Gastrocnemius medialis (tissue), 4 donors: ENCODE results near the gene GALNT9.

ENCODE experiments used
- POLR2A ChIP-seq, 2 donors: fragments of 450-650 bp; IDR thresholded peaks; one replicate each; pipeline ENCODE4 v1.6.1; 2017; ENCODE audit warnings: antibody characterized with exemption in 2 of 2, mild to moderate bottlenecking in 2 of 2, moderate library complexity in 2 of 2
- TF ChIP-seq, protein P1 (sequence below), 5 experiments: fragments of 450-650 bp in 3 of 5; fragments of 200-600 bp in 2 of 5; sonication (generic) in 2 of 5; IDR thresholded peaks in 4 of 5; conservative IDR thresholded peaks in 1 of 5; 1 replicate in 4 of 5; 2 replicates in 1 of 5; pipeline ENCODE4 v1.5.1; 2016 to 2019; ENCODE audit warnings: antibody characterized with exemption in 5 of 5, mild to moderate bottlenecking in 3 of 5, moderate library complexity in 3 of 5

DNA sequence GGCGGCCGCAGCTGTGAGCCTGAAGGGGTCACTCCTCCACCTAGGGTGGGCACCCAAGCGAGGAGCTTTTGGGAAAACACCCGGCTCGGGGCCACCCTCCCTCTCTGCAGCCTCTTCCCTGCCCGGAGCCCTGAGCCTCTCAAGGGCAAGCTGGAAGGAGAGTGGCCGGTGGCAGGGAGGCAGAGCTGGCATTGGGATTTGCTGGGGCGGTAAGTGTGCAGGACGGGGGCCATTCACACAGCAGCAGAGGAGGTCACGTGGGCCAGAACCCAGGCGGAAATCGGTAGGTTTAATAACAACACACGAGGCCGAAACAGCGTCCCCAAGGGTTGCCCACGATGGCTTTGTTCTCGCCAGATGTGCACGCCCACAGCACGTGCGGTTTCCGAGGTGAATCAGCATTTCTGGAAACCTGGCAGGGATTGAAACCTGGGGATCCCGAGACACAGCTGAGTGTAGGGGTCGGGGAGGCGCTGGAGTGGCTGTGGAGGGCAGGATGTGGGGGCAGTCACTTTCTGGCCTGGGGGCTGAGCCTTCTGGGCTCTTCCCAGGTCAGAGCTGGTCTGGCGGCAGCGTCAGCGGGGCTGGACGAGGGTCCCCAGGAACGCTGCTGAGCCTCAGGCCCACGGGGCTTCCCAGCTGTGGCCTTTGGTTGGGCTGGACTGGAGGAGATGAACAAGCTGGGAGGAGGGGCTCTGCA, 161.6 kb downstream of the GALNT9 start:
- TF ChIP-seq POLR2A (IDR thresholded peaks at IDR 0.05) = no peak
- TF ChIP-seq, protein P1, sequence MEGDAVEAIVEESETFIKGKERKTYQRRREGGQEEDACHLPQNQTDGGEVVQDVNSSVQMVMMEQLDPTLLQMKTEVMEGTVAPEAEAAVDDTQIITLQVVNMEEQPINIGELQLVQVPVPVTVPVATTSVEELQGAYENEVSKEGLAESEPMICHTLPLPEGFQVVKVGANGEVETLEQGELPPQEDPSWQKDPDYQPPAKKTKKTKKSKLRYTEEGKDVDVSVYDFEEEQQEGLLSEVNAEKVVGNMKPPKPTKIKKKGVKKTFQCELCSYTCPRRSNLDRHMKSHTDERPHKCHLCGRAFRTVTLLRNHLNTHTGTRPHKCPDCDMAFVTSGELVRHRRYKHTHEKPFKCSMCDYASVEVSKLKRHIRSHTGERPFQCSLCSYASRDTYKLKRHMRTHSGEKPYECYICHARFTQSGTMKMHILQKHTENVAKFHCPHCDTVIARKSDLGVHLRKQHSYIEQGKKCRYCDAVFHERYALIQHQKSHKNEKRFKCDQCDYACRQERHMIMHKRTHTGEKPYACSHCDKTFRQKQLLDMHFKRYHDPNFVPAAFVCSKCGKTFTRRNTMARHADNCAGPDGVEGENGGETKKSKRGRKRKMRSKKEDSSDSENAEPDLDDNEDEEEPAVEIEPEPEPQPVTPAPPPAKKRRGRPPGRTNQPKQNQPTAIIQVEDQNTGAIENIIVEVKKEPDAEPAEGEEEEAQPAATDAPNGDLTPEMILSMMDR (IDR thresholded peaks at IDR 0.05 in 4 of 5, conservative IDR thresholded peaks at IDR 0.05 in 1 of 5) = no peak
